MV-4-11 (cell line): Measurements from ENCODE around the gene TRIM38.
"Not testable (repeated sequence)": the region's sequence is repeated elsewhere in the genome, so short reads cannot be mapped to it uniquely, and the experiment has no call there.

Source experiments
- DNase-seq: peaks from one replicate; lab custom pipeline; 2025; lab: John Stamatoyannopoulos, UW

The TRIM38 gene

DNA sequence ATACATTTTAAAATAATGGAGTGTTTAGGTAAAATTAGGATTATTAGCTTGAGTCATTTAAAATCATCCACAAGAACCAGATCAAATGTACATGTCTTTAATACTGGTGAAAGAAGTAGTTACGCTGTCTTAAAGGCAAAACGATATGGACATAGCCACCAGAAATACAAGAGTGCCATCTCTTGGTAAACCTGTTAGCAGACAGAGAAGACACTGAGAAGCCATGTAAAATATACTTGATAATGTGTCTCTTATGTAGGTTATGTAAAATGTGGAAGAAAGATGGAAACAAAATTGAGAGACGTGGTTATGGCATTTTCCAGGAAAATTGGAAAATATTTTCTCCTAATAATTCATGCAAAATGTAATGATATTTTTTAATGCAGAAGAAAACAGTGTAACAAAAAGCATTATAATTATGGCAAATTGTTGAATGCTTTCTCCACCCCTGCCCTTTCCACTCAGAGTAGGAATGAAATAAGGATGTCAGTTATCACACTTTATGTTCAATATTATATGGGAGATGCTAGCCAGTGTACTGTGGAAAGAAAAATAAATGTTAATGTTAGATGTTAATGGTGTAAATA, 19.9 kb upstream of the TRIM38 start:
- peak; percentile 48 for DNase-seq

DNA sequence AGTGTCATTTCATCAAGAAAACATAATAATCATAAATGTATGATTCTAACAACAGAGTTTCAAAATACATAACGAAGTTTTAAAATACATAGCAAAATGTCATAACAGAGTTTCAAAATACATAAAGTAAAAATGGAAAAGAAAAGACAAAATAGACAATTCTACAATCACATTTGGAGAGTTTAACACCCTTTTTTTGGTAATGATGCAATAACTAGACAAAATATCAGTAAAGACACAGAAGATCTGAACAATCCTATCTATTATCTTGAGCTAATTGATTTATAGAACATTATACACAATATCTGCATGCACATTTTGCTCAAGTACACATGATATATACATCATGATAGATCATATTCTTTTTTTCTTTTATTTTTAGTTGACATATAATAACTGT, 18.7 kb upstream of the TRIM38 start:
- DNase-seq, result no peak

DNA sequence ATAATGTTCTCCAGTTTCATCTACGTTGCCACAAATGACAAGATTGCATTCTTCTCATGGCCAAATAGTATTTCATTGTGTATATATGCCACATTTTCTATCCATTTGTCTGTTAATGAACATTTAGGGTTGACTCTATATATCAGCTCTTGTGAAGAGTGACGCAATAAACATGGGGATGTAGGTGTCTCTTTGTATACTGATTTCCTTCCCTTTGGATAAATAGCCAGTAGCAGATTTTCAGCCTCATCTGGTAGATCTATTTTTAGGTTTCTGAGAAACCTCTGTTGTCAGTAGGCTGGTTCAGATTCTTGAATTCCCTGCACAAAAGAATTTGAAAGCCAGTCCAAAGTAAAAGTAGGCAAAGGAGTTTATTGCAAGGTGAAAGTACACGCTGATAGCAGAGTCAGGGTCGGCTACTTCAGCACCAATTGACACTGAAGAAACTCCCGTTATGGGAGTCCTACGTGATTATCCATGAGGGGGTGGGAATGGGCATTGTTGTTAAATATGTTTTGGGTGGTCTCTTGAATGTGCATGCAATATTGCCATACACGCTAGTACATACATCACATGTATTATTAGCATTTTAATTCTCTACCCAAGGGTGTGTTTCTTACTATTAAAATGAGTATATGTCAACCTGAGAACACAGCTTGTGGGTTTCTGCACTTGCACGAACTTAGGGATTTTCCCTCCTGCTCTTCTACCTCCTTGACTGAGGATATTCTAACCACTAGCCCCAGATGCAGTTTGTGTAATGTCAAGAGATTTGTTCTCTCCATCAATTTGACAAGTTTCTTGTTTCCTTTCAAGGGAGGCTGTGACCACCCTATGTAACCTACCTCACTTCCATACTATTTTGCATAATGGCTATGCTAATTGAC, 17.7 kb upstream of the TRIM38 start:
- no peak for DNase-seq

DNA sequence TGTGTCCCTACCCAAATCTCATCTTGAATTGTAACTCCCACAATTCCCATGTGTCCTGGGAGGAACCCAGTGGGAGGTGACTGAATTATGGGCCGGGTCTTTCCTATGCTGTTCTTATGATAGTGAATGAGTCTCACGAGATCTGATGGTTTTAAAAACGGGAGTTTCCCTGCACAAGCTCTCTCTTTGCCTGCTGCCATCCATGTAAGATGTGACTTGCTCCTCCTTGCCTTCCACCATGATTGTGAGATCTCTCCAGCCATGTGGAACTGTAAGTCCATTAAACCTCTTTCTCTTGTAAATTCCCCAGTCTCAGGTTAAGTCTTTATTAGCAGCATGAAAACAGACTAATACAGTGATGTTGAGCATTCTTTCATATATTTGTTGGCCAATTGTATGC, 16.9 kb upstream of the TRIM38 start:
- DNase-seq, result not testable (repeated sequence)

DNA sequence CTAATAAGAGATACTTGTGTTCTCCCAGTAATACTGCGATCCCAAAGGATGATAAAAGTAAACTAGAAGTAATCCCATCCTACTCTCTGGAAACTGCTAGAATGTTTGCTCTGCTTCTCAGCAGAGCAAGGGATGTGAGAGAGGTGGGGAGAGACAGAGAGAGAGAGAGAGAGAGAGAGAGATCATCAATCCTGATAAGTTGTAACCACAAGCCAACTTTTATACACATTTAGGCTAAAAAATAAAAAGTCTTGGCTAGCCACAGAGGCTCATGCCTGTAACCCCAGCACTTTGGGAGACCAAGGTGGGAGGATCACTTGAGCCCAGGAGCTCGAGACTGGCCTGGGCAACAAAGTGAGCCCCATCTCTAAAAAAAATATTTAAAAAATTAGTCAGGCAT, 16.0 kb upstream of the TRIM38 start:
- DNase-seq, result no peak

DNA sequence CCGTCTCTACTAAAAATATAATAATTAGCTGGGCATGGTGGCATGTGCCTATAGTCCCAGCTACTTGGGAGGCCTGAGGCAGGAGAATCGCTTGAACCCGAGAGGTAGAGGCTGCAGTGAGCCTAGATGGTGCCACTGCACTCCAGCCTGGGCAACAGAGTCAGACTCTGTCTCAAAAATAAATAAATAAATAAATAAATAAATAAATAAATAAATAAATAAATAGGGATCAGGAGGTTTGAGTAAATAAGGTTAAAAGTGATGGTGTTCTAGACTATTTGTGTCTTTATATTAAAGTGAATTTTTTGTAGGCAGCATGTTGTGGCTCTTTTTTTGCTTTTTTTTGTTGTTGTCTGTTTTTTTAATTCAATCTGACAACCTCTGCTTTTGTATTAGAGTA, 15.1 kb upstream of the TRIM38 start:
- DNase-seq, result not testable (repeated sequence)

DNA sequence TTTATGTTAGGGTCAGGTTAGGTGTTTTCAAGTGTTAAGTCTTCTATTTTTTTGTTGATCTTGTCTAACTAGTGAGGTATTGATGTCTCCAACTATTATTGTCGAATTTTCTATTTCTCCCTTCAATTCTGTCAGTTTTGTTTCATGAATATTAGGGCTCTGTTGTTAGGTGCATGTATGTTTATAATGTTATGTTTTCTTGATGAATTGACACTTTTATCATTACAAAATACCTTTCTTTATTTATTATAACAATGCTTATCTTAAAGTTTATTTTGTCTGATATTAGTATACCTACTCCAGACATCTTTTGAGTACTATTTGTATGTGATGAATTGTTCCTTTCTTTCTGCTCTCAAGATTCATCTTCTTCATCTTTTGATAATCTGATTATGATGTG, 12.9 kb upstream of the TRIM38 start:
- DNase-seq, result no peak

DNA sequence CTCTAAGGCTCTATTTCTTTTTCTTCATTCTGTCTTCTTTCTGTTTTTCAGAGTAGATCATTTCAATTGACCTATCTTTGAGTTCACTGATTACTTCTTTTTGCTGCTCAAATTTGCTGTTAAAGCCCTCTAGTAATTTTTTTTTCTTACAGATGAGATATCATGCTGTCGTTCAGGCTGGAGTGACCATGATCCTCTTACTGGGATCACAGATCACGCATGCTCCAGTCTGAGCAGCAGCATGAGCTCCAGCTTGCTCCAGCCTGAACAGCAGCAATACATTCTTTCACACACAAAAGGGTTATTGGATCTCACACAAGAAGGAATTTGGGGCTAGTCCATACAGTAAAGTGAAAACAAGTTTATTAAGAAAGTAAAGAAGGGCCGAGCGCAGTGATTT, 12.3 kb upstream of the TRIM38 start:
- no peak for DNase-seq

DNA sequence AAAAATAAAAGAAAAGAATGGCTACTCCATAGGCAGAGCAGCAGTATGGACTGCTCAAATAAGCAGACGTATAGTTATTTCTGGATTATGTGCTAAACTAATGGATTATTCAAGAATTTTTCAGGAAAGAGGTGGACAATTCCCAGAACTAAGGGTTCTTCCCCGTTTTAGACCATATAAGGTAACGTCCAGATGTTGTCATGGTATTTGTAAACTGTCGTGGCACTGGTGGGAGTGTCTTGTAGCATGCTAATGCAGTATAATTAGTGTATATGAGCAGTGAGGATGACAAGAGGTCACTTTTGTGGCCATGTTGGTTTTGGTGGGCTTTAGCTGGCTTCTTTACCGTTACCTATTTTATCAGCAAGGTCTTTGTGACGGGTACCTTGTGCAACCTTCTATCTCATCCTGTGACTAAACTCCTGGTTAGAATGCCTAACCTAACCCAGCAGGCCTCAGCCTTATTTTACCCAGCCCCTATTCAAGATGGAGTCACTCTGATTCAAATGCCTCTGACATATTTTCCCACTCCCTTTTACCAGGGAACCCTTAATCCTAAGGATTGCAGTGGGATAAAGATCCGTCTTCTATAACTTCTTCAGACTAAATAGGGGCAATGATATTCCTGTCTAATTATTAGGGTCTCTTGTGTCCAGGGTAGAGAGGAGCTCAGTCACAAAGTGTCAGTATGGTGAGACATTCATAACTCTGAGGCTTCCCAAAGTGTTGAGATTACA, 11.1 kb upstream of the TRIM38 start:
- DNase-seq, result no peak

DNA sequence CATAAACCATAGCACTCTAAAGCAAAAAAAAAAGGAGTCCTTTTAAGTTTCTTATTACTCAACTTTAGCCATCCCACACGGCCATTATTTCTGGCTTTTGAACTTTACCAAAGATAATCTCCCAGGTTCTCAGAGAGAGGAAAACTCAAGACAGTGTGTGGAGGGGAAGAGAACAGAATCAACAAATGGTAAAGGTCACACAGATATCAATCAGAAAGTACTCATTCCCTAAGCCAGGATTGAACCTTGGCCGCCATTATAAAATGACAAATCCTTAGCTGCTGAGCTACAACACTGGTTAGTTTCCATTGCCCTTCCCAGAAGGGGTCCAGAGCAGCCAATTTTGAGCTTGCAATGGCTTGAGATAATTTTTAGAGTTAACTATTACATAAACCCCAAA, 10.1 kb upstream of the TRIM38 start:
- DNase-seq, result no peak

DNA sequence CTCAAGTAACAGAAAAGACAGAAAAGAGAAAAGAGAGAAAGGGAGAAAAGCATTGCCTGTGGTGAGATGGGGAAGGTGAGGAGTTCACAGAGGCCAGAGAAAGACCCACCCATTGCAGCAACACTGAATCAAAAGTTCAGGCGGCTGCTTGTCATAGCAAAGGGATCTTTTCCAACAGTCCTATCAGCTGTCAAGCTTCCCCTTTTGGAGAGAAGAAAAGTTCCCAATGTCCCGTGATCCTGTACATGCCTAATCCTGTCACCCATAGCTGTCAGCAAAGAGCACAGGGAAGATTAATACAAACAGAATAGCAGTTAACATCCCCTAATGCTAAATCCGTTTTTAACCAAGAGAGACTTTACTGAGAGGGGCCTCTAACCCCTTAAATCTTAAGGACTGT, 8.9 kb upstream of the TRIM38 start:
- peak; percentile 33 for DNase-seq

DNA sequence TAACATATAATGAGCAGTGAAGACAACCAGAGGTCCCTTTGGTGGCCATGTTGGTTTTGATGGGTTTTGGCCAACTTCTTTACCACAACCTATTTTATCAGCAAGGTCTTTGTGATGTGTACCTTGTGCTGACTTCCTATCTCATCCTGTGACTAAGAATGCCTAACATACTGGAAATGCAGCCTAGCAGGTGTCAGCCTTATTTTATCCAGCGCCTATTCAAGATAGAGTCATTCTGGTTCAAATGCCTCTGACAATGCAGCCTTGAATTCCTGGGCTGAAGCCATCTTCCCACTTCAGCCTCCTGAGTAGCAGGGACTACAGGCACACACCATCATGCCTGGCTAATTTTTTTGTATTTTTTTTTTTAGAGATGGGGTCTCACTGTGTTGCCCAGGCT, 7.8 kb upstream of the TRIM38 start:
- no peak for DNase-seq

DNA sequence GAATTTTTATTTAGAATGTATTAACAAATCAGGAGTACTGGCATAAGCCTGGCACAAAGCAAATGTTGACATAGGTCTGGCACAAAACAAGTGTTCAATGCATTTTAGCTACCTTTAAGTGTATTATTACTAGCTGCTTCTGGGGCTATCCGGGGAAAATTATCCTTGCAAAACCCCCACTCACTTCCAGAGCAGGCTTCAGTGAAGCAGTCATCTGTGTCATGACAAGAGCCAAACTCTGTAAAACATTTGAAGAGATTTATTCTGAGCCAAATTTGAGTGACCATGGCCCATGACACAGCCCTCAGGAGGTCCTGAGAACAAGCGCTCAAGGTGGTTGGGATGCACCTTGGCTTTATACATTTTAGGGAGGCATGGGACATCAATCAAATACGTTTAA, 6.4 kb upstream of the TRIM38 start:
- no peak for DNase-seq

DNA sequence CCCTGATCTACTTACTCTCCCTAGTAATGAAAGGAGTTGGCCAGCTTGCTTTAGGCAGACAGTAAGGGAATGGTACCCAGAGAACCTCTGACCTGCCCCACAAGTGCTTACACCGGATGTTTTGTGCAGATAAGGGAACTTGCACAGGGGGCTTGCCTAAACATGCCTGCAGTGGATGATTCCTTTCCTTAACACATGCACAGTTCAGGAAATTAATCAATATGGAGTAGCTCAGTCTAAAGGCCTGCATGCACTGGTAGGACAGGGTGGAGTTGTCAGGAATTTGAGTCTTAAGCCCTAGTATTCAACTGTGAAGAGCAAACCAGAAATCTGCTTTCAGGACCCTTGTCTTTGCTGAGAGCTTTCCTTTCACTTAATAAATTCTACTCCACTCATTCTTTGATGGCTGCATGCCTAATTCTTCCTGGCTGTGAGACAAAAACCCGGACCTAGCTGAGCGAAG, 3.9 kb upstream of the TRIM38 start:
- DNase-seq, result no peak

DNA sequence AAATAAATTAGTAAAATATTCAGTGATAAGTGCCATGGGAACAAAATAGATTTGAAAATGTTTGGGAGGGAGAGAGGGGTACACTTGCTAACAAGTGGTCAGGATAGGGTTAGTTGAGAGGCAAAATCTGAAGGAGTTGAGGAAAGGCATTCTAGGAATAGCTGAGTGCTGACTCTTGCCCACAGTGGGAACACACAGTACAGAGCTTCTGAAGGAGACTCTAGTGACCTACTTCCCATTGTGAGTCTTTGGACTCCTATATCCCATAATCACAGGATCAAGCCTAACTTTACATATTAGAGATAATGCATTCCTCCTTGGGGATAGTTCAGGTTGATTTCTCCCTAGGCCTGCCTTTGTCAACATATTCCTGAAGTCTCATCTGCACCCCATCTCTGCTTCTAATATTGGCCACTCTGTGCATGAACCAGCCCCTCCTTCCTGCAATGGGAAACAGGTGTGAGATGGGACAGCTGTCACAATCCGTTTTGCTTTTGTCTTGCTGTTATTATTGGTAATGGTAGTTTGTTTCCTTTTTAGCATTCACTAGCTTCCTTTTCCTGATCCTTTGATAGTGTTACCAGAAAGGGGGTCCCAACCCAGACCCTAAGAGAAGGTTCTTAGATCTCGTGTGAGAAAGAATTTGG, 2.6 kb upstream of the TRIM38 start:
- DNase-seq, result no peak

DNA sequence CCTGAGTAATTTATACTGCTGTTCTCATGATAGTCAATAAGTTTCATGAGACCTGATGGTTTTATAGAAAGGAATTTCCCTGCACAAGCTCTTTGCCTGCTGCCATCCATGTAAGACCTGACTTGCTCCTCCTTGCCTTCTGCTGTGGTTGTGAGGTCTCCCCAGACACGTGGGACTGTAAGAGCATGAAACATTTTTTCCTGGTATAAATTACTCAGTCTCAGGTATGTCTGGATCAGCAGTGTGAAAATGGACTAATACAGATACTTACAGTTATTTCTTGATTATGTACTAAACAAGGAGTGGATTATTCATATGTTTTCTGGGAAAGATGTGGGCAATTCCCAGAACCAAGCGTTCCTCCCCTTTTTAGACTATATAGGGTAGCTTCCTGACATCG, 1.9 kb upstream of the TRIM38 start:
- no peak for DNase-seq

DNA sequence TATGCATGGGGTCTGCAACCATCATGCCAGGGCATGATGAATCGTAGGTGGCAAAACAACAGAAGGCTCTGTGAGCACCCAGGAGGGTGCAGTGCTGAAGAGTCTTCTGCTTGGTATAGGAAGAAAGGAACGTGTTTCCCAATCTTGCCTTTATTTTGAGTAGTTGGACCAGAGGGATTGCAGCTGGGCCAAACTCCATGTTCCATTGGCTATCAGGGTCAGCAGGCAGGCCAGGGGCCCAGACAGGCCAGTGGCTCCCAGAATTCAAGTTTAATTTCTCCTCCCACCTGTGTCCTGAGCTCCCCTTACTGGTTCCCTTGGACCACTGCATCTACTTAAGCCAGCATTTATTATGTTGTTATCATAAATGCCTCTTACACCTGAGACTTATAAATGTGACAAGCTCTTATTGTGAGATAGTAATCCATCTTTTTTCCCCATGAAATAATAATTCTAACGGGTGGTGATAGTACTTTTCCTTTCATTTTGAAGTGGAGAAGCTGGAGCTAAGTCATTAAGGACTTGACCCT, 918 bp upstream of the TRIM38 start:
- no peak for DNase-seq

DNA sequence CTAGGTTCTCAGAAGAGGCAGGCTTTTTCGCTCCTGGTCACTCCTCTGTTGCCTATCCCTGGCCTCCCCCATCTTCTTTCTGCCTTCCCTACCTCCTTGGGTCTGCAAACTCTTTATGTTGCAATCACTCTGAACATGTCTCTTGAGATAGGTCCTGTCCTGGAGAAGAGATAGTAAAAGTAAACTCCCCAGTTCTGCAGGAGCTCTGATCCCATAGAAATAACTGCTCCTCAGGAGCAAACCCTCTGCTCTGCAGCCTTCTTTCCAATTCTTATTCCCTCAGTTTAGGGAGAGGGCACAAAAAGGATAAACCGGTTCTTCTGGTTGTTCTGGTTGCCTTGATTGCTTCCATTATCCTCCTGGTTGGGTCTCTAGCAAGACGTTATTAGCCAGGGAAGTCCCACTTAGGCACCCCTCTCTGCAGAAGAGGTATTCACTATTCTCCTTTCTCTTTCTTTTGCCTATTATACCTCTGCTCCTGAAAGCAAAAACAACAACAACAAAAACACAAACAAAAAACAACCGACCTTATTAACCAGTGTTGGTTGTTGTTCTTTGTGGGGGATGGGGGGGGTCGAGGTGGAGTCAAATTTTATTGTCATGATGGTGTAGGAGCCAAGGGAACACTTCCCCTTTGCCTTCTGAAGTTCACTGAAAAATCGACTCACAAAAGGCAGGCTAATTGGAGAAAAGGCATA, 973 bp downstream of the TRIM38 start:
- DNase-seq, result peak; percentile 49

DNA sequence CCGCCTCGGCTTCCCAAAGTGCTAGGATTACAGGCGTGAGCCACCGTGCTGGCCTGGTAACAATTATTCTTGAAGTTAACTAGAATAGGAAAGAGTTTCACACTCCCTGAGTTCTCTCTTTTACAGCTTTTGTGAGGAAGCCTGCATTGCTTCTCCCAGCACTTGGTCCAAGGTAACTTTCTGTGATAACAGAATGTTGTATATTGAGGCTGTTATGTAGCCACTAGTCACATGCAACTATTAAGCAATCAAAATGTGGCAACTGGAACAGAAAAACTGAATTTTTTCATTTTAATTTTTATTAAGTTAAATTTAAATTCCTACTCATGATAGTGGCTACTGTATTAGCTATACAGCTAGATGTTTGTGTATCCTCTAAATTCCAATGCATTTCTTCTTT, 2.5 kb downstream of the TRIM38 start:
- no peak for DNase-seq

DNA sequence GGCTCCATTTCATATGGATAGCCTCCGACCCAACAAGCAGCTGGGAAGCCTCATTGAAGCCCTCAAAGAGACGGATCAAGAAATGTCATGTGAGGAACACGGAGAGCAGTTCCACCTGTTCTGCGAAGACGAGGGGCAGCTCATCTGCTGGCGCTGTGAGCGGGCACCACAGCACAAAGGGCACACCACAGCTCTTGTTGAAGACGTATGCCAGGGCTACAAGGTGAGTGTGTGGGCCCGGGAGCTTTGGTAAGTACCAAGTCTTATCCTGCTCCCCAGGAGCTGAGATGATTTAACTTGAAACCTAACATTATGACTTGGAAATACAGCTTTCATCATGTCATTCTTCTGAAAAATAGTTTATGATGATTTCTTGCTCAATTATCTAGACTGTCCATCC, 4.1 kb downstream of the TRIM38 start:
- no peak for DNase-seq

DNA sequence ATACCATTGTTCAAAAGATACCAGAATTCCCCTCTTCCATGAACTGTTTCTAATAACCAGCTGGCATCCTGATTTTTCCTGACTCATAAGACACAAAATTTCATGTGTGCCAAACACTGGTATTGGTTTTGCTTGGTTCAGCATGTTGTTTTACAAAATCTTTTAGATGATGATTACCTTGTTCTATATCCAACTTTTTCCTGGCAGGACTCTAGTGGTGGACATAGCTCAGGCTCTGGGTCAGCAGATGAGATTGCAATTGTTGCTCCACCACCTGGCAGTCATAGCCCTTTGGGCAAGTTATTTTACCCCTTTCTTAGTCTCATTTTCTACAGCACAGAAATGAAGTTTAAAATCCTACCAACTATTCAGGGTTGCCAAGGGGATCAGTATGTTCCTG, 6.2 kb downstream of the TRIM38 start:
- DNase-seq, result no peak
